NCI-H69 (cell line): ENCODE results near the gene C19orf25.

Experiments
- DNase-seq: peaks from one replicate; lab custom pipeline; 2025; lab: John Stamatoyannopoulos, UW

Gene C19orf25

GRCh38 chr19:1481893-1482360, 2.9 kb upstream of the C19orf25 start:
- peak; percentile 42 for DNase-seq

- no peak for DNase-seq
Observed at GRCh38 chr19:1481224-1481892, 2.3 kb upstream of the C19orf25 start.

- DNase-seq = peak; percentile 26
Observed at GRCh38 chr19:1477056-1477455, 2.0 kb downstream of the C19orf25 start.

GRCh38 chr19:1475751-1476437, 3.1 kb downstream of the C19orf25 start:
- no peak for DNase-seq

- no peak for DNase-seq
Observed at GRCh38 chr19:1474765-1475351, 4.2 kb downstream of the C19orf25 start.

- DNase-seq = no peak
Observed at GRCh38 chr19:1474011-1474764, 4.8 kb downstream of the C19orf25 start.

- DNase-seq = no peak
Observed at GRCh38 chr19:1473085-1473851, 5.7 kb downstream of the C19orf25 start.

GRCh38 chr19:1472231-1473084, 6.6 kb downstream of the C19orf25 start:
- DNase-seq = peak; percentile 60

GRCh38 chr19:1471515-1472160, 7.4 kb downstream of the C19orf25 start:
- peak; percentile 44 for DNase-seq

GRCh38 chr19:1471010-1471514, 8.0 kb downstream of the C19orf25 start:
- DNase-seq = peak; percentile 70

GRCh38 chr19:1470305-1471009, 8.6 kb downstream of the C19orf25 start:
- DNase-seq = peak; percentile 96

- no peak for DNase-seq
Observed at GRCh38 chr19:1470055-1470304, 9.0 kb downstream of the C19orf25 start.

- no peak for DNase-seq
Observed at GRCh38 chr19:1469255-1470054, 9.6 kb downstream of the C19orf25 start.

- no peak for DNase-seq
Observed at GRCh38 chr19:1468821-1469254, 10.2 kb downstream of the C19orf25 start.

GRCh38 chr19:1468274-1468820, 10.7 kb downstream of the C19orf25 start:
- DNase-seq = no peak

- no peak for DNase-seq
Observed at GRCh38 chr19:1467490-1468273, 11.3 kb downstream of the C19orf25 start.

GRCh38 chr19:1467215-1467489, 11.9 kb downstream of the C19orf25 start:
- no peak for DNase-seq
